Retinal pigment epithelial cell (primary cell): Measurements from ENCODE around the gene TTPAL.

ENCODE experiments used
- DNase-seq: peaks from one replicate; pipeline ENCODE4 v3.0.0-alpha.2; 2010; ENCODE audit warnings: low read depth
- H3K4me3 ChIP-seq: 2 replicates; pipeline ENCODE4 v1.5.1; 2011; ENCODE audit warnings: mild to moderate bottlenecking, low read length, control low read depth, moderate library complexity
- TF ChIP-seq, protein P1 (sequence below): conservative IDR thresholded peaks from 2 replicates; pipeline ENCODE4 v1.5.1; 2011; ENCODE audit warnings: low read depth, low read length, control low read depth, inconsistent platforms

Gene TTPAL

DNA sequence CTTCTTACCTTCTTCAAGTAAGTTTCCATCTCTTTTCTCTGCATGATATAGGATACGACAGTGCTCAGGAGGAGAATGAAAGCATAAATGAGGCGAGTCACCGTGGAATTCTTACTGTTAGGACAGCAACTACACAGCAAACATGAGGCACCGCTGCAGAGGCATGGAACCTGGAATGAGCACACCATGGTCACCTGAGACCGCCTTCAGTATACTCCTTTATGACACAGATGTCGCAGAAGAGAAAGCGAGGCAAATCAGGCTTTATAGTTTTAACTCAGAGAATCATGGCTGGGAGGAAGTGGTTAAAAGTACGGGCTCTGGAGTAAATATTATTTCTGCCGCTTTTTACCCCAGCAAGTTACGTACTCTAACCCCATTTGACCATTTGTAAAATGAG lies 38.2 kb downstream of the TTPAL start:
- no peak for DNase-seq
- H3K4me3 ChIP-seq: no peak overlapping the region
- TF ChIP-seq, protein P1, sequence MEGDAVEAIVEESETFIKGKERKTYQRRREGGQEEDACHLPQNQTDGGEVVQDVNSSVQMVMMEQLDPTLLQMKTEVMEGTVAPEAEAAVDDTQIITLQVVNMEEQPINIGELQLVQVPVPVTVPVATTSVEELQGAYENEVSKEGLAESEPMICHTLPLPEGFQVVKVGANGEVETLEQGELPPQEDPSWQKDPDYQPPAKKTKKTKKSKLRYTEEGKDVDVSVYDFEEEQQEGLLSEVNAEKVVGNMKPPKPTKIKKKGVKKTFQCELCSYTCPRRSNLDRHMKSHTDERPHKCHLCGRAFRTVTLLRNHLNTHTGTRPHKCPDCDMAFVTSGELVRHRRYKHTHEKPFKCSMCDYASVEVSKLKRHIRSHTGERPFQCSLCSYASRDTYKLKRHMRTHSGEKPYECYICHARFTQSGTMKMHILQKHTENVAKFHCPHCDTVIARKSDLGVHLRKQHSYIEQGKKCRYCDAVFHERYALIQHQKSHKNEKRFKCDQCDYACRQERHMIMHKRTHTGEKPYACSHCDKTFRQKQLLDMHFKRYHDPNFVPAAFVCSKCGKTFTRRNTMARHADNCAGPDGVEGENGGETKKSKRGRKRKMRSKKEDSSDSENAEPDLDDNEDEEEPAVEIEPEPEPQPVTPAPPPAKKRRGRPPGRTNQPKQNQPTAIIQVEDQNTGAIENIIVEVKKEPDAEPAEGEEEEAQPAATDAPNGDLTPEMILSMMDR: no peak

DNA sequence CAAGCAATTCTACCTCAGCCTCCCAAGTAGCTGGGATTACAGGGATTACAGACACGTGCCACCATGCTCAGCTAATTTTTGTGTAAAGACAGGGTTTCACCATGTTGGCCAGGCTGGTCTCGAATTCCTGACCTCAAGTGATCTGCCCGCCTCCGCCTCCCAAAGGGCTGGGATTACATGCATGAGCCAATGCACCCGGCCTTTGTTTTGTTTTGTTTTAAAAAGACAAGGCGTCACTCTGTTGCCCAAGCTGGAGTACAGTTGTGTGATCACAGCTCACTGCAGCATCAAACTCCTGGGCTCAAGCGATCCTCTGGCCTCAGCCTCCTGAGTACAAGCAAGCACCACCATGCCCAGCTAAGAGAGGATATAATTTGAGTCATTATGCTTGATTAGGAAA lies 40.8 kb downstream of the TTPAL start:
- TF ChIP-seq, protein P1: no peak
- no peak for DNase-seq
- no peak overlapping the region for H3K4me3 ChIP-seq

DNA sequence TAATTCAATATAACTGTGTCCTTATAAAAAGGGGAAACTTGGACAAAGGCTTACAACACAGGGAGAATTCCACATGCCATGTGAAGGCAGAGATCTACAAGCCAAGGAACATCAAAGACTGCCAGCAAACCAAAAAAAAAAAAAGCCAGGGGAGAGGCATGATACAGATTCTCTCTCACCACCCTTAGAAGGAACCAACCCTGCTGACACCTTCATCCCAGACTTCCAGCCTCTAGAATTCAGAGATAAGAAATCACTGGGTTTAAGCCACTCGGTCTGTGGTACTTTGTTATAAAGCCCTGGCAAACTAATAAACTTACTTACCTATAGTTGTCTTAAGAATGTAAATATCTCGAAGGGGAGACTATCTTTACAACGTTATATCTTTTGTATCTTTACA lies 41.8 kb downstream of the TTPAL start:
- TF ChIP-seq, protein P1: no peak
- H3K4me3 ChIP-seq: no peak overlapping the region
- DNase-seq: no peak

DNA sequence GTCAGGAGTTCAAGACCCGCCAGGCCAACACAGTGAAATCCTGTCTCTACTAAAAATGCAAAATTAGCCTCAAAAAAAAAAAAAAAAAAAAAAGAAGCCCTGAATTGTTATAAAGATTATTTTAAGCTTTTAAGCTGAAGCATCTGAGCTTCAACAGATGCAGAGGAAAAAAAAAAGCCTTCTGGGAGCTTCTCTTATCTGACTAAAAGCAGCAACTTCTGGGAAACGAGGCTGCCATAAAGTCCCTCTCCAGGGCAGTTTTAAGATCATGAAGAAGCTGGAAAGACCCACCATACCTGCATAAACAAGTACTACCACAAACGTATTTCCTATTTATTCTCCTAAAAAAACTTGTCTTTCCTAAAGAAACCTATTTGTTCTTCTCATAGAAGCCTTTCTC lies 42.6 kb downstream of the TTPAL start:
- no peak for DNase-seq
- TF ChIP-seq, protein P1: no peak
- H3K4me3 ChIP-seq: no peak overlapping the region

DNA sequence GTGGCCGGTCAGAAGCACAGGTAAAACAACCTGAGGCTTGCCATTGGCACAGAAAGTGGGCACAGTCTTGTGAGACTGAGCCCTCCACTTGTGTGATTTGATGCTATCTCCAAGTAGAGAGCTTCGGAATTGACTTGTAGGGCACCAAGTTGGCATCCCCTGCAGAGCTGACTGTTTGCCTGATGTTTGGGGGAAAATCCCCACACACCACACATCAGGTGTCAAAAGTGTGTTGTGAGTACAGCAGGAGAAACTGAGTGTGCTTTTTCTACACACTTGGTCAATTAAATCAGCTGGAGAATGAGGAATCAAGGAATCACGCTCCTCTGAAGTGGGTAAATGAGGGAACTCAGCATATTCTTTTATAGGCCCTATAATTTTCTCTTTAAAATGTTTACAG lies 45.2 kb downstream of the TTPAL start:
- peak overlapping the region; percentile 100 for H3K4me3 ChIP-seq
- no peak for DNase-seq
- TF ChIP-seq, protein P1: no peak

DNA sequence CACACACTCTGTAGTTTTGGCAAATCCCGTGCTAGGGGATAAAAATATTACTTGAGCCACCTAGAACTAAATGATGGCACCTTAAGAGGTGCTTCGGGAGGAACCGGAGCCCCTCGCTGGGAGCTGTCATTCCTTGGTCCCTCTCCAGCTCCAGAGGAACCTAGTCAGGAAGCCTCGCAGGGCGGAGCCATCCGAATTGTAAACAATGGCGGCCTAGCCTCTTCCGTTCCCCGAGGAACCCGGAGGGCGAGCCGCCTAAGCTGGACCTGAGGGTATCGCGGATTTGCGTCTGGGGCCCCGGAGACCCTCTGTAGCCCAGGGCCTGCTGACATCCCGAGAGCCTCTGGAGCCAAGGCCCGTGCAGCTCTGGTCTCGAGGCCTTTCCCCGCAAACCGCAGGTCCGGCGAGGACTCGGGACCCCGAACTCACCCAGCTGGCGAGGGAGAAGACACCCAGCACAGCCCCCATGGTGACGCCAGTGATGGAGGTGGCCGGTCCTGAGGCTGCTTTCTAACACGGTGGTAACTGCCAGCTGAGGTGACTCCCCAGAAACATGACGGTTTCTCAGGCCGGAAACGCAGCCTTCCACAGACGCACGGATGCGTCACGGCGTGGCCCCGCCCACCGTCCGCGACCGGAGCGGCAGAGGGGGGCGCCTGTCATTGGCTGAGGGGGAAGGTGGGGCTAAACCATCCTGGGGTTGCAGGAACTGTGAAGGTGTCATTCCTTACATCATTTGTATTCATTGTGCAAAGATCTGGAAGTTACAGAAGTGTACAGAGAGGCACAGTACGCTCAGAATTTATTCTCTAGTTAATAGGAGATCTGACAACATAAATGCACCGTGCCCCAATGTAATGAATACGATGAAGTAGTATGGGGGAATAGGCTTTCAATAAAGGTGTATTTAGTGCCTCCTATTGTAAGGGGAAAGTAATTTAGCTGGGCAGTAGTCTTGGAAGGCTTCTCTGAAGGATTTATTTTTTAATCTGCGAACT lies 46.1 kb downstream of the TTPAL start, which contains the start of gene SERINC3:
Gene SERINC3 (minus strand): TSS at position 587 of the 998 bp plus-strand sequence. CDS start 119 bp downstream, at position 468.
- peak; percentile 77 for DNase-seq
- H3K4me3 ChIP-seq: peak within 1 kb of the TSS; percentile 100
- TF ChIP-seq, protein P1: peak; percentile 29

DNA sequence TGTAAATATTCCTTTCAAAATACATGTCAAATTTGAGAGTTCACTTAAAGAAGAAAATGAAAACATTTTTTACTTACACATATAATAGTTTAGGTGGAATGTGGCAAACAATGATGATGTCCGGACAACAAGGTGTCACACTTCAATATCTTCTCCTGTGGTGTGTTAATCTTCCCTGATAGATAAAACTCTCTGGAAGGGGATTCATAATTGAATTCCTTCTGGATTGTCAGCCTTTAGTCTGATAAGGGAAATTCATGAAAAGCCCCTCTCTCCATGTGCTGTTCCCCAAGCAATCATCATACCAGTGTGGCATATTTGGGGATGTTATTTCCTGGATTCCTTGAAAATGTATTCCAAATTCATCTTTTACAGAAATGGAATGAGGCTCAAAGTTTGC lies 47.2 kb downstream of the TTPAL start:
- no peak overlapping the region for H3K4me3 ChIP-seq
- TF ChIP-seq, protein P1: no peak
- DNase-seq: no peak
